Measurements from ENCODE around the gene ABCB9. TPM values are rescaled to one million over a fixed set of nuclear protein-coding genes. Genes with fewer than 3 reads are reported as not detected.
"Not testable (repeated sequence)": the region's sequence is repeated elsewhere in the genome, so short reads cannot be mapped to it uniquely, and the experiment has no call there.

ABCB9 gene
- total RNA-seq, 2 donors from 2014 or later, result 8.2 to 50.0 TPM

DNA sequence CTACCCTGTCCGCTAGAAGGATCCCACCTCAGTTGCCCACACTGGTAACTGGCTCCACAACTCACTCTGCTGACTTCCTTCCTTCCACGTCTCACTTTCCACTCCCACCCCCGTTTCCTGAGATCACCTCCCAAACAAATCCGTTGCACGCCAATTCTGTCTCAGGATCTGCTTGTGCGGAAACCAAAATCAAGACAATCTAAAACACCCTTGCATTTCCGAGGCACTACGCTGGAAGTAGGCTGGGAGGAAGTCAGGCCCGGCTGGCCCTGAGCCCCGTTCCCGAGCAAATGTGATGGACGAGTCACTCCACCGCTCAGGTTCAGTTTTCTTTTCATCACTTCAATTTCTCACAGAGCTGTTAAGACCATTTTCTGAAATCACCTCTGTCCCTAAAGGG, 23.1 kb downstream of the ABCB9 start:
- no peaks in the 10 kb centered on the region for H3K4me1 ChIP-seq (replicated peaks)
- WGBS, result 71% methylated on average over 13 of the region's 13 CpGs
- H3K27me3 ChIP-seq (replicated peaks; ENCODE audit: insufficient read depth), result no peaks in the 10 kb centered on the region
- H3K4me3 ChIP-seq, result no peak overlapping the region
- intact Hi-C loops (cut with DNase I), result no loop called here
- H3K36me3 ChIP-seq, result no peaks in the 10 kb centered on the region
- no peak overlapping the region for H3K27ac ChIP-seq
- no peak for DNase-seq (ENCODE audit: low spot score)
- TF ChIP-seq POLR2AphosphoS5 (IDR thresholded peaks at IDR 0.05) (no peak), POLR2A (IDR thresholded peaks at IDR 0.05) (no peak)
- TF ChIP-seq, protein P1, sequence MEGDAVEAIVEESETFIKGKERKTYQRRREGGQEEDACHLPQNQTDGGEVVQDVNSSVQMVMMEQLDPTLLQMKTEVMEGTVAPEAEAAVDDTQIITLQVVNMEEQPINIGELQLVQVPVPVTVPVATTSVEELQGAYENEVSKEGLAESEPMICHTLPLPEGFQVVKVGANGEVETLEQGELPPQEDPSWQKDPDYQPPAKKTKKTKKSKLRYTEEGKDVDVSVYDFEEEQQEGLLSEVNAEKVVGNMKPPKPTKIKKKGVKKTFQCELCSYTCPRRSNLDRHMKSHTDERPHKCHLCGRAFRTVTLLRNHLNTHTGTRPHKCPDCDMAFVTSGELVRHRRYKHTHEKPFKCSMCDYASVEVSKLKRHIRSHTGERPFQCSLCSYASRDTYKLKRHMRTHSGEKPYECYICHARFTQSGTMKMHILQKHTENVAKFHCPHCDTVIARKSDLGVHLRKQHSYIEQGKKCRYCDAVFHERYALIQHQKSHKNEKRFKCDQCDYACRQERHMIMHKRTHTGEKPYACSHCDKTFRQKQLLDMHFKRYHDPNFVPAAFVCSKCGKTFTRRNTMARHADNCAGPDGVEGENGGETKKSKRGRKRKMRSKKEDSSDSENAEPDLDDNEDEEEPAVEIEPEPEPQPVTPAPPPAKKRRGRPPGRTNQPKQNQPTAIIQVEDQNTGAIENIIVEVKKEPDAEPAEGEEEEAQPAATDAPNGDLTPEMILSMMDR (IDR thresholded peaks at IDR 0.05), result no peak
- no peaks in the 10 kb centered on the region for H3K9me3 ChIP-seq

DNA sequence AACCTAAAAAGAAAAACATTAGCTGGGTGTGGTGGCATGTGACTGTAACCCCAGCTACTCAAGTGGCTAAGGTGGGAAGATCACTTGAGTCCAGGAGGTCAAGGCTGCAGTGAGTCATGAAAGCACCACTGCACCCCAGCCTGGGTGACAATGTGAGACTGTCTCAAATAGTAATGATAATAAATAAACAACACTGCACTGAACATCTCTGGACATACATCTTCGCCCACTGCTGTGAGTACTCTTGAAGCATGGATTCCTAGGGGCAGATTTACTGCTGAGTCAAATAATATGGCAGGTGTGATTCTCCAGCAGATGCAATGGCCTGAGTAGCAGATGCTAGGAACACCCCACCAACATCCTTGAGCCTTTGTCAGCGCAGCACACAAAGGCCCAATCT, 23.6 kb downstream of the ABCB9 start:
- 89% methylated on average over 2 of the region's 2 CpGs for WGBS

DNA sequence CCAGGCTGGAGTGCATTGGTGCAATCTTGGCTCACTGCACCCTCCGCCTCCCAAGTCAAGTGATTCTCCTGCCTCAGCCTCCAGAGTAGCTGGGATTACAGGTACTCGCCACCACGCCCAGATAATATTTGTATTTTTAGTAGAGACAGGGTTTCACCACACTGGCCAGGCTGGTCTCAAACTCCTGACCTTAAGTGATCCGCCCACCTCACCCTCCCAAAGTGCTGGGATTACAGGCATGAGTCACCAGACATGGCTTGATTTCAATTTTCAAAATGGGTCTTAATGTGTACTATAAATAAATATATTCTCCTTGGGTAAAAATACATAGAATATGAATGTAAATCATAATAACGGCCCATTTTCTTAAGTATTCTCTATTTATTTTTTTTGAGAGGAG, 24.9 kb downstream of the ABCB9 start:
- DNase-seq (ENCODE audit: low spot score); H3K9me3 ChIP-seq; H3K27me3 ChIP-seq (replicated peaks; ENCODE audit: insufficient read depth); H3K27ac ChIP-seq; H3K4me1 ChIP-seq (replicated peaks); H3K36me3 ChIP-seq; H3K4me3 ChIP-seq; intact Hi-C loops (cut with DNase I): not testable (repeated sequence)
- WGBS, result 80% methylated on average over 5 of the region's 5 CpGs

More for the DNA sequence above, 23.6 kb downstream of the ABCB9 start:
- TF ChIP-seq, protein P1 (IDR thresholded peaks at IDR 0.05), result no peak
- TF ChIP-seq POLR2A (IDR thresholded peaks at IDR 0.05), result no peak
- no peak for TF ChIP-seq POLR2AphosphoS5 (IDR thresholded peaks at IDR 0.05)
- Histone ChIP-seq H3K9me3 (no peaks in the 10 kb centered on the region), H3K4me3 (no peak overlapping the region), H3K27me3 (replicated peaks; ENCODE audit: insufficient read depth) (no peaks in the 10 kb centered on the region), H3K27ac (no peak overlapping the region), H3K36me3 (no peaks in the 10 kb centered on the region), H3K4me1 (replicated peaks) (no peaks in the 10 kb centered on the region)
- intact Hi-C loops (cut with DNase I), result no loop called here
- DNase-seq (ENCODE audit: low spot score), result no peak

DNA sequence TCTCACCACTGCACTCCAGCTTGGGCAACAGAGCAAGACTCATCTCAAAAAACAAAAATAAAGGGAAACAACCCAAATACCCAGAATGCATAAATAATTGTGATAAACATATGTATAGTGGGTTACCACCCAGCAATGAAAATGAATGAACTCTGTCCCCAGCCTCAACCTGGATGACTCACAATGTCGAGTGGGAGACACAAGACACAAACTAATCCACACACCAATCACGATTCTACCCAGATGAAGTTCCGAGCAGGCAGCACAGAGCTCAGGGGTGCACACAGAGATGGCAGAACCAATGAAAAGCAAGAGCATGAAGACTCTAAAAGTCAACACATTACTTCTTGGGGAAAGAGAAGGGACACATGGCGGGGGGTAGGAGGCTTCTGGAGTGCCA, 27.1 kb downstream of the ABCB9 start:
- DNase-seq (ENCODE audit: low spot score), result no peak
- Histone ChIP-seq H3K27me3 (replicated peaks; ENCODE audit: insufficient read depth) (no peaks in the 10 kb centered on the region), H3K27ac (no peak overlapping the region), H3K4me3 (no peak overlapping the region), H3K4me1 (replicated peaks) (no peaks in the 10 kb centered on the region), H3K9me3 (no peaks in the 10 kb centered on the region), H3K36me3 (no peaks in the 10 kb centered on the region)
- TF ChIP-seq POLR2A (IDR thresholded peaks at IDR 0.05) (no peak), POLR2AphosphoS5 (IDR thresholded peaks at IDR 0.05) (no peak)
- TF ChIP-seq, protein P1 (IDR thresholded peaks at IDR 0.05), result no peak
- intact Hi-C loops (cut with DNase I), result no loop called here
- 99% methylated on average over 4 of the region's 4 CpGs for WGBS

DNA sequence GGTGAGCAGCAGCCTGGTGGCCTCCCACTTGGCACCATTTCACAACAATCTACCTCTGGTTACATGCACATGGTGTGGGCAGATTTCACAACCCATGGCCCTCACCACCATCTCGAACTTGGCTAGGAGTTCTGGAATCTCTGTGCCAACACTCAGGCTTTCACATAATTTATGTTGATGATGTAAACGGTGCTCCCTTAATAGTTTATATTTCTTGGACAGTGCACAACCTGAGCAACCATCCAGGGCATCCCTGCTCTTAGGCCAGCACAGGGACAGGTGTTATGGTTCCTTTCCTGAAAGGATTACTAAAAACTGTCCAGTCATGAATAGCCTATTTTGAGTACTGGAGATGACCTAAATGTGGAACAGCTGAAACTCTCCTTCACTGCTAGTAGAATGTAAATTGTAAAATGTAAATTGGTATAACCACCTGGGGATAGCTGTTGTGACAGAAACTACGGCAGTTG, 28.6 kb downstream of the ABCB9 start:
- Histone ChIP-seq H3K9me3 (no peaks in the 10 kb centered on the region), H3K27ac (no peak overlapping the region), H3K27me3 (replicated peaks; ENCODE audit: insufficient read depth) (no peaks in the 10 kb centered on the region), H3K36me3 (no peaks in the 10 kb centered on the region), H3K4me3 (no peak overlapping the region), H3K4me1 (replicated peaks) (no peaks in the 10 kb centered on the region)
- intact Hi-C loops (cut with DNase I), result no loop called here
- no peak for TF ChIP-seq POLR2A (IDR thresholded peaks at IDR 0.05)
- TF ChIP-seq, protein P1 (IDR thresholded peaks at IDR 0.05), result no peak
- no peak for TF ChIP-seq POLR2AphosphoS5 (IDR thresholded peaks at IDR 0.05)
- no peak for DNase-seq (ENCODE audit: low spot score)
- 83% methylated on average over 3 of the region's 3 CpGs for WGBS

Data from prostate gland (tissue), 2 donors.